Measurements from ENCODE around the gene TNXB.

DNA sequence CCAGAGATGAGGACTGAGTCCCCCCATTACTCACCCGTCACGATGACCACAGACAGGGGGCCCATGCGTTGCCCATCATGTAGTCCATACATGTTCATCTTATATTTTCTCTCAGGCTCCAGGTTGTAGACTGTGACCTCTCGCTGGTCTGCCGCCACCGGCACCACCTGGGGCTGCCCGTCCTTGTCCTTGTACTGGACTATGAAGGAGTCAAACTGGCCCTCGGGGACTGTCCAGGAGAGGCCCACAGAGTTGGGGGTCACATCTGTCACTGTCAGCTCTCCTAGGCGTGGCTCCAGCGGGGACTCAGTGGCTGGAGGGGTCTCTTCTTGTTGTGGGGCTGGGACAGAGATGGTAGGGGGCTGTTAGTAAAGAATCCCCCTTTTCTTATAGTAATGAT is 35.5 kb downstream of the TNXB start:
- TF ChIP-seq, protein P1, sequence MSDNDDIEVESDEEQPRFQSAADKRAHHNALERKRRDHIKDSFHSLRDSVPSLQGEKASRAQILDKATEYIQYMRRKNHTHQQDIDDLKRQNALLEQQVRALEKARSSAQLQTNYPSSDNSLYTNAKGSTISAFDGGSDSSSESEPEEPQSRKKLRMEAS (IDR thresholded peaks at IDR 0.05; ENCODE audit: insufficient read depth, insufficient read length), result no peak
- TF ChIP-seq, protein P2, sequence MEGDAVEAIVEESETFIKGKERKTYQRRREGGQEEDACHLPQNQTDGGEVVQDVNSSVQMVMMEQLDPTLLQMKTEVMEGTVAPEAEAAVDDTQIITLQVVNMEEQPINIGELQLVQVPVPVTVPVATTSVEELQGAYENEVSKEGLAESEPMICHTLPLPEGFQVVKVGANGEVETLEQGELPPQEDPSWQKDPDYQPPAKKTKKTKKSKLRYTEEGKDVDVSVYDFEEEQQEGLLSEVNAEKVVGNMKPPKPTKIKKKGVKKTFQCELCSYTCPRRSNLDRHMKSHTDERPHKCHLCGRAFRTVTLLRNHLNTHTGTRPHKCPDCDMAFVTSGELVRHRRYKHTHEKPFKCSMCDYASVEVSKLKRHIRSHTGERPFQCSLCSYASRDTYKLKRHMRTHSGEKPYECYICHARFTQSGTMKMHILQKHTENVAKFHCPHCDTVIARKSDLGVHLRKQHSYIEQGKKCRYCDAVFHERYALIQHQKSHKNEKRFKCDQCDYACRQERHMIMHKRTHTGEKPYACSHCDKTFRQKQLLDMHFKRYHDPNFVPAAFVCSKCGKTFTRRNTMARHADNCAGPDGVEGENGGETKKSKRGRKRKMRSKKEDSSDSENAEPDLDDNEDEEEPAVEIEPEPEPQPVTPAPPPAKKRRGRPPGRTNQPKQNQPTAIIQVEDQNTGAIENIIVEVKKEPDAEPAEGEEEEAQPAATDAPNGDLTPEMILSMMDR (IDR thresholded peaks at IDR 0.05; ENCODE audit: extremely low read depth in 1 of 2, insufficient read depth in 1 of 2, low read depth in 1 of 2, low read length in 2 of 2), result no peak

Data from endothelial cell of umbilical vein (primary cell).